ENCODE measurements around the gene PRICKLE2.

Gene PRICKLE2

DNA sequence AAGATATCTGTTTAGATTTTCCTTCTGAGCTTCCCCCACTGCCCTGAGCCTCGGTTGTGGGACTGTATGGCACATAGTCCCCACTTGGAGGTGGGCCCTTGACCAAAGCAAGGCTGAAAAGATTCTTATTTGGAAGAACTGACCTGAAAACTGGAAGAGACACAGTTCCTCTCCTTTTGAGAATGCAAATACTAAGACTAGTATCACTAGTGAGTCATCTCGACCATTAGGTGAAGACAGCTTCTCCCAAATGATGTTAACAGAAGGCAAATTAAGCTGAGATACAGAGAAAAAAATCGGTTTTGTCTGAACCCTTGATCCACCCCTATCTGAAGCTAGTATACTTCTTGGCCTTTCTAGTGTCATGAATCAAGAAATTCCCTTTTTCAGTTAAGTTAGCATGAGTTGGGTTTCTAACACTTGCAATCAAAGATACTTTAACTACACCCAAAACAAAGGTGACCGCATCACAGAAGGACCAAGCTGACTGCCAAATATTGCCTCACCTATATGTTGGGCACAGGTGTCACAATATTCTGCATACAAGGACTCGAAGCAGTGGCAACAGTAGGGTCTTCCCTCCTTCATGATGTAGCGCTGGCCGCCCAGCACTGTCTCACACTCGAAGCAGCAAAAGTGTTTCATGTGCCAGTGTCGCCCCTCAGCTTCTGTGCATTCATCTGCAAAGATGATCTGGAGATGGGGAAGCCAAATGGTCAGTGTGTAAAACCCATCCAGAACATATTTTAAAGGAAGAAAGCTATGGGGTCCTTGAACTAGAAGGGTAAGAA lies 72.4 kb downstream of the PRICKLE2 start:
- DNase-seq, result no peak

- no peak for DNase-seq
These were observed 73.2 kb downstream of the PRICKLE2 start for GRCh38 chr3:64152086-64152485.

- DNase-seq, result no peak
These were observed 73.9 kb downstream of the PRICKLE2 start for GRCh38 chr3:64151342-64151871.

DNA sequence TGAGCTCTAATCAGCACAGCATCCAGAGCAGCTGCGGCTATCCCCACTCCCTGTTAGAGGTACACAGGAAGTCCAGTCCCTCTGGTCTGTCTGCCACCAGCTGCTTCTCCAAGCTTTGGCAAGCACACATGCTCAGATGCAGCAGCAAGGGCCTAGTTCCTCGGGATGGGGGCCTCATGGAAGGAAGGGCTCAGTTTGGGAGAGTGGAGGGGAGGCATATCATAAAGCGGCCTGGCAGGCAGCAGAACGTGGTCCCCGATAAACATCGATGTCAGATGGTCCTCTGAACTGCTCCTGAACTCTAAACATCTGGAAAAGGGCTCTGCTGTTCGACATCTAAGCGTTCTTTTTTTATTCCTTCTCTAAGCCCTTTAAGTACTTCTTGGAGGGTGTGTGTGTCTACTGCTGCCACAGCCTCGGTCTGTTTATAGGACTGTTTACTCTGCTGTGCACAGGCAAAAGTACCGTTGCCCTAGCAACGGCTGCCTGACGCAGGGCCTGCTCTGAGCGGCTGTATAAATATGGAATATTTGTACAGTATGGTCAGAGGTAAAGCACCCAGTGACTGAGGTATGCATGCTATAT lies 74.6 kb downstream of the PRICKLE2 start:
- DNase-seq, result no peak

GRCh38 chr3:64149886-64150285 lies 75.4 kb downstream of the PRICKLE2 start:
- no peak for DNase-seq

- no peak for DNase-seq
These were observed 76.2 kb downstream of the PRICKLE2 start for GRCh38 chr3:64148955-64149653.

GRCh38 chr3:64147211-64147610 lies 78.1 kb downstream of the PRICKLE2 start:
- DNase-seq, result no peak

- DNase-seq, result no peak
These were observed 79.8 kb downstream of the PRICKLE2 start for GRCh38 chr3:64145438-64145837.

DNA sequence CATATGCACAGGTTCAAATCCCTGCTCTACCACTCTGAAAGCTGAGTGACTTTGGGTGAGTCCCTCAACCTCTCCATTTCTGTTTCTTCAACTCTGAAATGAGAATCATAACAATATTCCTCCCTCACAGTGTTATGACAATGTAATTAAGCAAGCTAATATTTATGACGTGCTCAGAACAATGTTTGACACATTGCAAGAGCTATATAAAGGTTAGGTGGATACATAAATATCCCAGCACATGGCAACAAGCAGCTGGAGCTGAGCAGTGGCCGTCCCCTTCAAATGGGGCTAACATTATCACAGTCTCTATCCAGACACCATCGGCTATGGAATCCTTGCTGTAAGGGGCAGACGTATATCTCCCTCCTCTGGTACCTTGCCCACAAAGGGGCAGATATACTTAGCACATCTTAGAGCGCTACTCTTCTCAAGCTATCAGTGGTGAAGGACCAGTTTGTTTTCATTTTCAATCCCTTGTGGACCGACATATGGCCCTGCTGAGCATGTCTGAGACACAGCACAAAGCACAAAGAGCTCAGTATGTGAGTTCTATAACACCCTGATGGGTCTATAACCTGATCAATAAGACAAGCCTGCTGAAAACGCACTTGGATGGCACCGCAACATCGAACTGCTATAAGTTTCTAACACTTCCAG lies 80.9 kb downstream of the PRICKLE2 start:
- no peak for DNase-seq

DNA sequence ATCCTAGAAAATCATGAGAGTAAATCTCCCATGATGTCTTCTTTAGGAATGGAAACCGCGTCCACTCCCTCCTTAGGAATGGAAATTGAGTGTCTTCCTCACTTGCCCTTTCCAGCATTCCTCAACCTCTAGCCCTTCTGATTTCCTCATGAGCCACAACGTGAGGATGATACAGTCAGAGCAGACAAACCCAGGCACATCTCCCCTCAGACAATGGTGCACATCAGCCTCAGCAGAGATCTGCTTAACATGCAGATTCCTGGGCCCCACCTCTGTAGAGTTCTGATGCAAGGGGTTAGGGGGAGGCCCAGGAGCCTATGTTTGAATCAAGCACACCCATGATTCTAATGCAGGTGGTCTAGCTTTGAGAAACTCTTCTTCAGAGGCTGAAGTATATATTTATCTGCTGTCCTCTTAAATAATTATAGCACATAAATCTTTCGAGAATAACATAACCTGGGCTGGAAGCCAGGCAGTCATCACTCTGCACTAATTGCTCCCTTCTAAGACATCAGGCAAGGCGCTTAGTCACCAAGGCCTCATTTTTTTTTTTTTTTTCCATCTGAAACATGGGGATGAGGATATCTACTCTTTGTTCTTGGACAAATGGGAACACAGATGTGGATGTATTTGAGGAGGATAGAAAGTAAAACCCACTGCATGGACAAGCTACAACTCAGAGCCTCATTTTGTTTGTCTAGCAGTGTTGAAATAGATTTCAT lies 81.7 kb downstream of the PRICKLE2 start:
- no peak for DNase-seq

GRCh38 chr3:64141476-64141875 lies 83.8 kb downstream of the PRICKLE2 start:
- no peak for DNase-seq

- no peak for DNase-seq
These were observed 84.6 kb downstream of the PRICKLE2 start for GRCh38 chr3:64140651-64141050.

- DNase-seq, result no peak
These were observed 86.5 kb downstream of the PRICKLE2 start for GRCh38 chr3:64138656-64139375.

DNA sequence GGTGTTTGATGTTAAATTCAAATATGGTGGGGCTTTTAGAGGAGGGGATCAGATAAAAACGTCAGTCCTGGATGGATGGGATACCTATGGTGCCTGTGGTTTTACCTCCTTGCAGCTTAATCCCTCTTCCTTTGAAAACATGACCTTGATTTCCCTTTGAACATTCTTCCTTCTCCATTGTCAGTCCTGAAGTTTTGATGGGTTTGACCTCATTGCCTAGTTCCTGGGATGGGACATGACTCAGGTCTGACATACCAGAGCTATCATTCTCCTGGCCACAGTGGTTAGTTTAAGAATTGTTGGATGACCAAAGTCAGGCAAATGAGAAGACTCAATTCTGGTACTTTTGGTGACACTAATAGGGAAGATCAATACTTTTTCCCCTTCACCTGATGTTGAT lies 87.2 kb downstream of the PRICKLE2 start:
- DNase-seq, result no peak

GRCh38 chr3:64134882-64135281 lies 90.4 kb downstream of the PRICKLE2 start:
- no peak for DNase-seq

DNA sequence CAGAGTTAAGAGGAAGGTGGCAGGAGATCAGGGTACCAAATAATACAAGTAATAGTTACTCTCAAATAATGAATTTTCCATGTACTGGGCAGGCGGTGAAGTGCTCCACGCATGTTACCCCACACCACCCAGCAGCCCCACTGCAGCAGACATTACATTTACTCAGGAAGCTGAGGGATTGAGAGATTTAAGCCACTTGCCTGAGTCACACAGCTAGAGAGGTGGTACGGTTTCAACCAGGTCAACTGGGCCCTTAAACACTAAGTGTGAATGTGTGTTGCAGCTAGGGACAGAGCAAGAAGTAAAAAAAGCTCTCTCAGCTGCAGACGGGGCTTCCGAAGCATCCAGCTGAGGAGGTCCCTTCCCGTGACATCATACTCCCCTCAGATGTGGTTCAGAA lies 91.3 kb downstream of the PRICKLE2 start:
- DNase-seq, result no peak

GRCh38 chr3:64133272-64133671 lies 92.0 kb downstream of the PRICKLE2 start:
- DNase-seq, result no peak

DNA sequence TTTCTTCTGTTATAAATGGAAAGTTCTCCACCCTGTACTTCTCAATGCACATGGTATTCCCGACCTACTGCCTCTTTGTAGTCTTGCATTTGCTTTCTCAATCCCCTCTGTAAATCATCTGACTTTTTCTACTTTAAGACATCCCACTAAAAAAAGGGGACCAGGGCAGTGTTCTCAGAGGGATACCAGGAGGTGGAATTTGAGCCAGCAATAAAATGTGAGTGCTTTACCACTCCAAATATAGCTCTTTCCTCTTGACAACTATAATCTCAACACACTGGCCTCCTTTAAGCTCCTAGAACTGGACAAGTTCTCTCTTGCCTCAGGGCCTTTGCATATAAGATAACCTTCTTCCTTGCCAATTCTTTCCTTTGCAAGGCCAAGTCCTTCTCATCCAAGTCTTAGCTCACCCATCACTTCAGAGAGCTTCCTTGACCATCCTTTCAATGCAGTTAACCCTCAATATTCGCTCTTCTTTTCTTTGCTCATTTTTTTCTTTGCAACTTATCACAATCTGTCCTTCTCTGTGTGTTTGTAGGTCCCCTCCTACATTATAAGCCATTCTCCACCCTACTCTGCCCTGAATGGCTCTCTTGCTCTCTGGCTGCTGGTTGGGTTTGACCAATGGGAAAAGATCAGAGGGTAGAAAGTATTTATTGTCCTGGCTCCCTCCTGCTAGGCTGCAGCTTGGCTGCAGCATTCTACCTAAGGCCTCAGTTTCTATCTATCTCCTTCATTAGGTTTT lies 93.4 kb downstream of the PRICKLE2 start:
- no peak for DNase-seq

- DNase-seq, result no peak
These were observed 94.8 kb downstream of the PRICKLE2 start for GRCh38 chr3:64130436-64130835.

GRCh38 chr3:64129581-64129980 lies 95.7 kb downstream of the PRICKLE2 start:
- DNase-seq, result no peak

- DNase-seq, result no peak
These were observed 96.2 kb downstream of the PRICKLE2 start for GRCh38 chr3:64129106-64129505.
